ENCODE data around the gene MAP3K2. TPM values are rescaled to one million over a fixed set of nuclear protein-coding genes. Genes with fewer than 3 reads are reported as not detected.

Gene MAP3K2
- total RNA-seq = 17.7 and 22.3 TPM in 2 replicates

GRCh38 chr2:127387655-127388422 lies at the start of gene MAP3K2:
TSS of gene MAP3K2 (minus strand) at chr2:127387975. CDS start at chr2:127343129, 44,846 bp downstream.

GRCh38 chr2:127418300-127419111 lies 30.7 kb upstream of the MAP3K2 start, which contains the start of gene PROC:
TSS of gene PROC (plus strand) at chr2:127418427. CDS start at chr2:127419943, 1,516 bp downstream.

GRCh38 chr2:127293748-127294562 lies 93.8 kb downstream of the MAP3K2 start, which contains the start of gene ERCC3:
TSS of gene ERCC3 (minus strand) at chr2:127294144. CDS start at chr2:127294081, 63 bp downstream.

Other genes starting within 250 kb of the MAP3K2 start
- 3.4 and 4.9 TPM in 2 replicates for gene CYP27C1, start 167.7 kb downstream of the MAP3K2 start, total RNA-seq
- 15.5 and 24.3 TPM in 2 replicates for gene ERCC3, start 93.8 kb downstream of the MAP3K2 start, total RNA-seq
- 0.16 and 0.19 TPM in 2 replicates for gene PROC, start 30.5 kb upstream of the MAP3K2 start, total RNA-seq
- gene IWS1, start 138.5 kb upstream of the MAP3K2 start, total RNA-seq = 30.5 and 40.7 TPM in 2 replicates
- gene MYO7B, start 147.7 kb upstream of the MAP3K2 start, total RNA-seq = not detected in 2 replicates